Thyroid gland (tissue), 4 donors: ENCODE data around the gene MAP3K6.

Experiments used
- CTCF ChIP-seq, 6 experiments: fragments of 200-600 bp in 3 of 6; fragments of 450-650 bp in 3 of 6; sonication (generic) in 3 of 6; IDR thresholded peaks; one replicate each; pipeline ENCODE4 v1.5.1; 2016 to 2019; ENCODE audit warnings: antibody characterized with exemption in 6 of 6, mild to moderate bottlenecking in 2 of 6, inconsistent platforms in 1 of 6, moderate library complexity in 1 of 6
- POLR2A ChIP-seq, 2 donors: fragments of 450-650 bp; IDR thresholded peaks; one replicate each; pipeline ENCODE4 v1.6.1; 2017; ENCODE audit warnings: antibody characterized with exemption in 2 of 2, mild to moderate bottlenecking in 2 of 2, moderate library complexity in 1 of 2

- no peak for TF ChIP-seq POLR2A (IDR thresholded peaks at IDR 0.05)
- no peak for TF ChIP-seq CTCF (IDR thresholded peaks at IDR 0.05)
Observed at GRCh38 chr1:27342778-27343638, 23.8 kb downstream of the MAP3K6 start.
